RWPE2 (cell line): Measurements from ENCODE around the gene GPR160.

Experiments used
- ATAC-seq: fragments of 200-7000 bp; cut with Tn5 transposase; 3 replicates; pipeline ENCODE4 v1.9.1; 2021; ENCODE audit warnings: low read depth
- DNase-seq: peaks from one replicate; pipeline ENCODE4 v3.0.0-alpha.2; 2020; ENCODE audit warnings: low spot score
- H3K27ac ChIP-seq: fragments of 450-650 bp; 2 replicates; pipeline ENCODE4 v1.5.1; 2017; ENCODE audit warnings: mild to moderate bottlenecking; ENCODE audit not compliant: poor library complexity, severe bottlenecking
- H3K27me3 ChIP-seq: fragments of 250-450 bp; sonication (Bioruptor Pico); 2 replicates; pipeline ENCODE4 v1.5.1; 2021; ENCODE audit warnings: mild to moderate bottlenecking, moderate library complexity; ENCODE audit not compliant: insufficient read depth, poor library complexity, severe bottlenecking
- H3K36me3 ChIP-seq: fragments of 250-450 bp; sonication (Bioruptor Pico); 2 replicates; pipeline ENCODE4 v1.5.1; 2020; ENCODE audit warnings: low read depth, mild to moderate bottlenecking, moderate library complexity
- H3K4me1 ChIP-seq: fragments of 250-450 bp; sonication (Bioruptor Pico); 2 replicates; pipeline ENCODE4 v1.5.1; 2021; ENCODE audit warnings: mild to moderate bottlenecking, moderate library complexity; ENCODE audit not compliant: insufficient read depth, poor library complexity, severe bottlenecking
- H3K4me3 ChIP-seq: fragments of 250-450 bp; sonication (Bioruptor Pico); 2 replicates; pipeline ENCODE4 v1.5.1; 2021; ENCODE audit warnings: mild to moderate bottlenecking, moderate library complexity; ENCODE audit not compliant: severe bottlenecking
- H3K9me3 ChIP-seq: fragments of 250-450 bp; sonication (Bioruptor Pico); 2 replicates; pipeline ENCODE4 v1.5.1; 2021; ENCODE audit warnings: mild to moderate bottlenecking, moderate library complexity; ENCODE audit not compliant: severe bottlenecking
- TF ChIP-seq, protein P1 (sequence below): fragments of 450-650 bp; IDR thresholded peaks from one replicate; pipeline ENCODE4 v1.5.1; 2017; ENCODE audit warnings: mild to moderate bottlenecking, moderate library complexity; ENCODE audit not compliant: poor library complexity, severe bottlenecking

Gene GPR160

DNA sequence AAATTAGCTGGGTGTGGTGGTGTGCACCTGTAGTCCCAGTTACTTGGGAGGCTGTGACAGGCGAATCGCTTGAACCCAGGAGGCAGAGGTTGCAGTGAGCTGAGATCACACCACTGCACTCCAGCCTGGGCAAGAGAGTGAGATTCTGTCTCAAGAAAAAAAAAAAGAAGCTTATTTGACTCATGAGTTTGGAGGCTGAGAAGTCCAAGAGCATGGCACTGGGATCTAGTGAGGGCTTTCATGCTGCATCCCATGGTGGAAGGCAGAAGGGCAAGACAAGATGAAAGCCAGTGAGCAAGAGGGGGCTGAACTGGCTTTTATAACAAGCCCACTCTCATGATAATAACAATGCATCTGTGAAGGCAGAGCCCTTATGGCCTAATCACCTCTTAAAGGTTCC, 37.7 kb upstream of the GPR160 start:
- TF ChIP-seq, protein P1, sequence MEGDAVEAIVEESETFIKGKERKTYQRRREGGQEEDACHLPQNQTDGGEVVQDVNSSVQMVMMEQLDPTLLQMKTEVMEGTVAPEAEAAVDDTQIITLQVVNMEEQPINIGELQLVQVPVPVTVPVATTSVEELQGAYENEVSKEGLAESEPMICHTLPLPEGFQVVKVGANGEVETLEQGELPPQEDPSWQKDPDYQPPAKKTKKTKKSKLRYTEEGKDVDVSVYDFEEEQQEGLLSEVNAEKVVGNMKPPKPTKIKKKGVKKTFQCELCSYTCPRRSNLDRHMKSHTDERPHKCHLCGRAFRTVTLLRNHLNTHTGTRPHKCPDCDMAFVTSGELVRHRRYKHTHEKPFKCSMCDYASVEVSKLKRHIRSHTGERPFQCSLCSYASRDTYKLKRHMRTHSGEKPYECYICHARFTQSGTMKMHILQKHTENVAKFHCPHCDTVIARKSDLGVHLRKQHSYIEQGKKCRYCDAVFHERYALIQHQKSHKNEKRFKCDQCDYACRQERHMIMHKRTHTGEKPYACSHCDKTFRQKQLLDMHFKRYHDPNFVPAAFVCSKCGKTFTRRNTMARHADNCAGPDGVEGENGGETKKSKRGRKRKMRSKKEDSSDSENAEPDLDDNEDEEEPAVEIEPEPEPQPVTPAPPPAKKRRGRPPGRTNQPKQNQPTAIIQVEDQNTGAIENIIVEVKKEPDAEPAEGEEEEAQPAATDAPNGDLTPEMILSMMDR: no peak
- peaks cover 8% of the 10 kb centered on the region; the same call in 1 of the 2 replicates for H3K36me3 ChIP-seq
- no peak for ATAC-seq
- no peak overlapping the region for H3K27ac ChIP-seq
- no peak overlapping the region for H3K4me3 ChIP-seq
- no peak for DNase-seq
- H3K9me3 ChIP-seq: no peaks in the 10 kb centered on the region
- no peaks in the 10 kb centered on the region for H3K4me1 ChIP-seq
- no peaks in the 10 kb centered on the region for H3K27me3 ChIP-seq

- DNase-seq: no peak
- Histone ChIP-seq H3K27ac (no peak overlapping the region), H3K4me3 (no peak overlapping the region), H3K36me3 (no peaks in the 10 kb centered on the region), H3K9me3 (no peaks in the 10 kb centered on the region), H3K27me3 (no peaks in the 10 kb centered on the region), H3K4me1 (no peaks in the 10 kb centered on the region)
- TF ChIP-seq, protein P1: no peak
- ATAC-seq: no peak
Observed at GRCh38 chr3:170002231-170002630, 35.6 kb upstream of the GPR160 start.

DNA sequence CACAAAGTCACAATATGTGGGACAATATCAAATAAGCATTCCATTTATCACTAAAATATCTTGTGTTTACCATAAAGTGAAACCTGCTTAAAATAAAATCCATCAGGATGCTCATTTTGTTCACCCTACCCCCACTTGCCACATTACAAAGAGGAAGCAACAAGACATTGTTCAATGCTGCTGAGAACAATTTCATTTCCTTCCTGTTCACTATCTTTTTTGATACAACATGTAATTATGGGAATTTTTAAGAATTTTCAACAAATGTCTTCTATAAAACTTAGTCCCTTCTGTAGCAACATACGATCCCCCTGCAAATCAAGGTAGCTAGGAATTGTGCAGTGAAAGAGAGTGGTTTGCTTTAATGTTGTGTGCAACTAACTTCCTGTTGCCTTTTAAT, 34.9 kb upstream of the GPR160 start:
- ATAC-seq (no peak), DNase-seq (no peak)
- no peaks in the 10 kb centered on the region for H3K9me3 ChIP-seq
- no peaks in the 10 kb centered on the region for H3K36me3 ChIP-seq
- no peak overlapping the region for H3K4me3 ChIP-seq
- no peaks in the 10 kb centered on the region for H3K4me1 ChIP-seq
- TF ChIP-seq, protein P1: no peak
- H3K27ac ChIP-seq: no peak overlapping the region
- H3K27me3 ChIP-seq: no peaks in the 10 kb centered on the region

DNA sequence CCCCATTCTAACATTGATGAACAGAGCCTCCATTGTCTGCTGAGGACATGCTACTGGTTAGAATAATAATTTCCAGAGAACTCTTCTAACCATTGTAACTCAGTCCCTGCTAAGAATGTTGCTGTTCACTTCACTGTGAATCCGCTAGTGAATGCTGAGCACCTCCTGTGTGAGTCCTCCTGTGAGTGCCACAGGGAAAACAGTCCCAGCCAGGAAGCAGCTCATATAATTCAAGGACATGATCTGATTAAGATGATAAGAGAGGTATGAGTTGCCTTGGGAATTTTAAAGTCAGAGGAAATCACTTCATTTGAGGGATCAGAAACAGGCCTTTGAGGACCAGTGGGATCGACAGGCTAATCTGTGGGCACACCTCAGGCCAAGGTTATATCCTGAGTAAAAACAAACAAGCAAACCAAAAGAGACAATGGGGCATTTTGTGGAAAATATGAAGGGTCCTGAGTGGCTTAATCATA, 33.9 kb upstream of the GPR160 start:
- Histone ChIP-seq H3K36me3 (no peaks in the 10 kb centered on the region), H3K4me1 (no peaks in the 10 kb centered on the region), H3K4me3 (no peak overlapping the region), H3K9me3 (no peaks in the 10 kb centered on the region), H3K27me3 (no peaks in the 10 kb centered on the region), H3K27ac (no peak overlapping the region)
- ATAC-seq (no peak), DNase-seq (no peak)
- TF ChIP-seq, protein P1: no peak

DNA sequence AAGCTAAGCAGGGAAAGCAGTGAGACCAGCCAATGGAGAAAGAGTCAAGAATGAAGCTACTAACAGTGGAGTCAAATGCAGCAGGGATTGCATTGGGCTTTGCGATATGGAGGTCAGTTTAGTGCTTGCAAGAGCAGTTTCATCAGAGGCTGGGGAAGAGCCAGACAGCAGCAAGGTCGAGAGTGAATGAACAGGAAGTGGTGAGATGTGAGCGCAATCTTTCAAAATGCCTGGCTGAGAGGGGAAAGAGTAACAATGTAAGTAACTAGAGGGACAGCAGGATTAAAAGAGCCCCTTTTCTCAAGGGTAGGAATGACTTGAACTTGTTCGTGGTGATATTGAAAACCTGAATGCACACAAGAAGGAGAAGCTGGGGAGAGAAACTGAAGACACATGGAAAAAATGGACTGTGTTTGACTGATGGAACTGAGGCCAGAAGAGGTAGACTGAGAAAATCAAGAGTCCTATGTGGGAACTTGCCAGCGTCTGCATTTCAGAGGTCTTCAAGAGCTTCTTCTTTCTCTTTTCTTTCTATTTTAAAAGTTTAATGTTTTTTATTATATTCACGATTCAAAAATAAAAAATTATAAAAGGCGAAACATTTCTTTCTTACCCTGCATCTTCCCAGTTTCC, 30.6 kb upstream of the GPR160 start:
- TF ChIP-seq, protein P1: no peak
- no peaks in the 10 kb centered on the region for H3K9me3 ChIP-seq
- no peaks in the 10 kb centered on the region for H3K36me3 ChIP-seq
- H3K4me3 ChIP-seq: no peak overlapping the region
- peak; percentile 49; the same call in 1 of the 3 replicates for ATAC-seq
- no peak for DNase-seq
- H3K4me1 ChIP-seq: no peaks in the 10 kb centered on the region
- H3K27me3 ChIP-seq: no peaks in the 10 kb centered on the region
- no peak overlapping the region for H3K27ac ChIP-seq
